ENCODE measurements around the gene CALCR. TPM values are rescaled to one million over a fixed set of nuclear protein-coding genes. Genes with fewer than 3 reads are reported as not detected.
"Not testable (repeated sequence)": the region's sequence is repeated elsewhere in the genome, so short reads cannot be mapped to it uniquely, and the experiment has no call there.

CALCR gene
- polyA plus RNA-seq, 3 donors, result not detected

GRCh38 chr7:93503088-93503487 lies 71.4 kb downstream of the CALCR start:
- WGBS (ENCODE audit: insufficient coverage), result 60% methylated on average over 1 of the region's 3 CpGs
- Histone ChIP-seq H2AFZ (ENCODE audit: insufficient read depth, low read depth, low read length, poor library complexity, severe bottlenecking) (no peak overlapping the region), H3K4me2 (replicated peaks; ENCODE audit: extremely low read depth, low read length, poor library complexity, severe bottlenecking) (no peak overlapping the region), H3K4me1 (ENCODE audit: control insufficient read depth in 1 of 2, insufficient read depth in 2 of 2, low read length in 2 of 2) (no peaks in the 10 kb centered on the region), H3K27me3 (ENCODE audit: control insufficient read depth in 2 of 2, insufficient read depth in 2 of 2, low read length in 2 of 2) (no peaks in the 10 kb centered on the region), H3K9me3 (replicated peaks in 1 of 2; ENCODE audit: control insufficient read depth in 1 of 2, insufficient read depth in 1 of 2, low read length in 2 of 2) (no peaks in the 10 kb centered on the region), H3K27ac (ENCODE audit: low read depth in 1 of 2, low read length in 2 of 2) (no peak overlapping the region), H3K36me3 (replicated peaks in 1 of 2; ENCODE audit: control insufficient read depth in 1 of 2, insufficient read depth in 2 of 2, low read length in 2 of 2) (no peaks in the 10 kb centered on the region), H3K79me2 (ENCODE audit: insufficient read depth, low read length) (no peaks in the 10 kb centered on the region), H3K9ac (ENCODE audit: insufficient read depth, low read length, poor library complexity, severe bottlenecking) (no peak overlapping the region), H3K4me3 (replicated peaks in 1 of 3; ENCODE audit: low read depth in 2 of 3, low read length in 3 of 3) (no peak overlapping the region), H4K20me1 (ENCODE audit: insufficient read depth, low read length) (no peaks in the 10 kb centered on the region)
- Mint-ChIP-seq H3K4me1 (no peaks in the 10 kb centered on the region), H3K27me3 (ENCODE audit: low read depth in 3 of 3) (peaks cover 0 to 3% (median 0%) of the 10 kb centered on the region in 3 donors), H3K4me3 (no peak overlapping the region), H3K27ac (no peak overlapping the region), H3K9me3 (peaks cover 0 to 7% (median 3%) of the 10 kb centered on the region in 7 donors), H3K36me3 (no peaks in the 10 kb centered on the region)
- DNase-seq, result no peak
- intact Hi-C loops (cut with micrococcal nuclease), result no loop called here
- TF ChIP-seq, protein P1, sequence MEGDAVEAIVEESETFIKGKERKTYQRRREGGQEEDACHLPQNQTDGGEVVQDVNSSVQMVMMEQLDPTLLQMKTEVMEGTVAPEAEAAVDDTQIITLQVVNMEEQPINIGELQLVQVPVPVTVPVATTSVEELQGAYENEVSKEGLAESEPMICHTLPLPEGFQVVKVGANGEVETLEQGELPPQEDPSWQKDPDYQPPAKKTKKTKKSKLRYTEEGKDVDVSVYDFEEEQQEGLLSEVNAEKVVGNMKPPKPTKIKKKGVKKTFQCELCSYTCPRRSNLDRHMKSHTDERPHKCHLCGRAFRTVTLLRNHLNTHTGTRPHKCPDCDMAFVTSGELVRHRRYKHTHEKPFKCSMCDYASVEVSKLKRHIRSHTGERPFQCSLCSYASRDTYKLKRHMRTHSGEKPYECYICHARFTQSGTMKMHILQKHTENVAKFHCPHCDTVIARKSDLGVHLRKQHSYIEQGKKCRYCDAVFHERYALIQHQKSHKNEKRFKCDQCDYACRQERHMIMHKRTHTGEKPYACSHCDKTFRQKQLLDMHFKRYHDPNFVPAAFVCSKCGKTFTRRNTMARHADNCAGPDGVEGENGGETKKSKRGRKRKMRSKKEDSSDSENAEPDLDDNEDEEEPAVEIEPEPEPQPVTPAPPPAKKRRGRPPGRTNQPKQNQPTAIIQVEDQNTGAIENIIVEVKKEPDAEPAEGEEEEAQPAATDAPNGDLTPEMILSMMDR (IDR thresholded peaks at IDR 0.05), result no peak

DNA sequence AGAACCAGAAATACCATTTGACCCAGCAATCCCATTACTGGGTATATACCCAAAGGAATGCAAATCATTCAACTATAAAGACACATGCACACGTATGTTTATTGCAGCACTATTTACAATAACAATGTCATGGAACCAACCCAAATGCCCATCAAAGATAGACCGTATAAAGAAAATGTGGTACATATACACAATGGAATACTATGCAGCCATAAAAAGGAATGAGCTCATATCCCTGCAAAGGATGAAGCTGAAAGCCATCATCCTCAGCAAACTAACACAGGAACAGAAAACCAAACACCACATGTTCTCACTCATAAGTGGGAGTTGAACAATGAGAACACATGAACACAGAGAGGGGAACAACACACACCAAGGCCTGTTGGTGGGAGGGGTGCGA lies 82.7 kb downstream of the CALCR start:
- H2AFZ ChIP-seq (ENCODE audit: insufficient read depth, low read depth, low read length, poor library complexity, severe bottlenecking); H3K27ac Mint-ChIP-seq; H3K4me3 Mint-ChIP-seq; H3K4me1 Mint-ChIP-seq; H3K79me2 ChIP-seq (ENCODE audit: insufficient read depth, low read length); H3K27me3 ChIP-seq (ENCODE audit: control insufficient read depth in 2 of 2, insufficient read depth in 2 of 2, low read length in 2 of 2); H3K27ac ChIP-seq (ENCODE audit: low read depth in 1 of 2, low read length in 2 of 2); H3K9me3 Mint-ChIP-seq; H3K36me3 ChIP-seq (replicated peaks in 1 of 2; ENCODE audit: control insufficient read depth in 1 of 2, insufficient read depth in 2 of 2, low read length in 2 of 2); H3K9me3 ChIP-seq (replicated peaks in 1 of 2; ENCODE audit: control insufficient read depth in 1 of 2, insufficient read depth in 1 of 2, low read length in 2 of 2); intact Hi-C loops (cut with micrococcal nuclease); H4K20me1 ChIP-seq (ENCODE audit: insufficient read depth, low read length); H3K9ac ChIP-seq (ENCODE audit: insufficient read depth, low read length, poor library complexity, severe bottlenecking); H3K4me1 ChIP-seq (ENCODE audit: control insufficient read depth in 1 of 2, insufficient read depth in 2 of 2, low read length in 2 of 2); H3K36me3 Mint-ChIP-seq; H3K27me3 Mint-ChIP-seq (ENCODE audit: low read depth in 3 of 3); H3K4me2 ChIP-seq (replicated peaks; ENCODE audit: extremely low read depth, low read length, poor library complexity, severe bottlenecking); DNase-seq; H3K4me3 ChIP-seq (replicated peaks in 1 of 3; ENCODE audit: low read depth in 2 of 3, low read length in 3 of 3): not testable (repeated sequence)
- 100% methylated on average over 1 of the region's 3 CpGs for WGBS (ENCODE audit: insufficient coverage)

All from CD14-positive monocyte (primary cell).